Measurements from ENCODE around the gene ZBTB22.
A peak's percentile ranks its signal among the peaks of the same experiment; 100 is the strongest.

The ZBTB22 gene

GRCh38 chr6:33330736-33331135 is 13.2 kb upstream of the ZBTB22 start:
- DNase-seq (ENCODE audit: low spot score): no peak

GRCh38 chr6:33329058-33329457 is 11.5 kb upstream of the ZBTB22 start:
- DNase-seq (ENCODE audit: low spot score): no peak

GRCh38 chr6:33324125-33324524 is 6.6 kb upstream of the ZBTB22 start:
- DNase-seq (ENCODE audit: low spot score): peak; percentile 73

- no peak for DNase-seq (ENCODE audit: low spot score)
Observed at GRCh38 chr6:33323623-33323948, 6.0 kb upstream of the ZBTB22 start.

- no peak for DNase-seq (ENCODE audit: low spot score)
Observed at GRCh38 chr6:33321227-33321626, 3.7 kb upstream of the ZBTB22 start.

- no peak for DNase-seq (ENCODE audit: low spot score)
Observed at GRCh38 chr6:33320315-33321181, 3.0 kb upstream of the ZBTB22 start.

GRCh38 chr6:33319939-33320314 is 2.4 kb upstream of the ZBTB22 start:
- DNase-seq (ENCODE audit: low spot score): no peak

- DNase-seq (ENCODE audit: low spot score): no peak
Observed at GRCh38 chr6:33318426-33319073, 1.0 kb upstream of the ZBTB22 start.

- peak; percentile 84 for DNase-seq (ENCODE audit: low spot score)
Observed at GRCh38 chr6:33317419-33317668, 200 bp downstream of the ZBTB22 start.

GRCh38 chr6:33316603-33317418 is 733 bp downstream of the ZBTB22 start:
- DNase-seq (ENCODE audit: low spot score): no peak

GRCh38 chr6:33315793-33316602 is 1.5 kb downstream of the ZBTB22 start:
- no peak for DNase-seq (ENCODE audit: low spot score)

GRCh38 chr6:33314943-33315792 is 2.4 kb downstream of the ZBTB22 start:
- no peak for DNase-seq (ENCODE audit: low spot score)

- DNase-seq (ENCODE audit: low spot score): peak; percentile 53
Observed at GRCh38 chr6:33314515-33314942, 3.0 kb downstream of the ZBTB22 start.

- DNase-seq (ENCODE audit: low spot score): peak; percentile 88
Observed at GRCh38 chr6:33313709-33314514, 3.6 kb downstream of the ZBTB22 start, which contains the start of gene TAPBP. Gene TAPBP, minus strand, starts transcription at chr6:33314078. Its CDS starts 37 bp downstream, at chr6:33314041.

- peak; percentile 70 for DNase-seq (ENCODE audit: low spot score)
Observed at GRCh38 chr6:33313105-33313708, 4.3 kb downstream of the ZBTB22 start.

GRCh38 chr6:33312361-33313104 is 5.0 kb downstream of the ZBTB22 start:
- DNase-seq (ENCODE audit: low spot score): peak; percentile 90

GRCh38 chr6:33306356-33306755 is 11.2 kb downstream of the ZBTB22 start:
- no peak for DNase-seq (ENCODE audit: low spot score)

GRCh38 chr6:33305052-33305451 is 12.5 kb downstream of the ZBTB22 start:
- DNase-seq (ENCODE audit: low spot score): no peak

GRCh38 chr6:33304216-33304615 is 13.3 kb downstream of the ZBTB22 start:
- no peak for DNase-seq (ENCODE audit: low spot score)
